Mucosa of descending colon (tissue), 3 donors: ENCODE data around the gene TMEM120B. TPM values are rescaled to one million over a fixed set of nuclear protein-coding genes. Genes with fewer than 3 reads are reported as not detected.
A peak's percentile ranks its signal among the peaks of the same experiment; 100 is the strongest.
"Not testable (repeated sequence)": the region's sequence is repeated elsewhere in the genome, so short reads cannot be mapped to it uniquely, and the experiment has no call there.

ENCODE experiments used
- ATAC-seq: fragments of 200-7000 bp; cut with Tn5 transposase; one replicate; pipeline ENCODE4 v1.9.1; 2020; ENCODE audit warnings: mild to moderate bottlenecking, moderate library complexity
- DNase-seq, 3 donors: peaks; one replicate each; pipeline ENCODE4 v3.0.0-alpha.2; 2020
- H3K36me3 ChIP-seq: fragments of 200-600 bp; one replicate; pipeline ENCODE4 v1.8.0; 2021; ENCODE audit warnings: low read depth, mild to moderate bottlenecking
- H3K4me1 ChIP-seq: fragments of 200-600 bp; one replicate; pipeline ENCODE4 v1.8.0; 2021; ENCODE audit warnings: low read depth, mild to moderate bottlenecking
- H3K4me3 ChIP-seq: fragments of 200-600 bp; one replicate; pipeline ENCODE4 v1.8.0; 2021; ENCODE audit warnings: mild to moderate bottlenecking
- H3K9me3 ChIP-seq: fragments of 200-600 bp; one replicate; pipeline ENCODE4 v1.8.0; 2021; ENCODE audit warnings: mild to moderate bottlenecking
- intact Hi-C, 2 donors: fragments of 100-400 bp; cut with DNase I in 1 of 2; cut with micrococcal nuclease in 1 of 2; formaldehyde crosslinking; loops; one replicate each; pipeline versions ENCODE4 v1.11.0 to v1.11.1; 2022; cut with DNase I, micrococcal nuclease
- total RNA-seq, 3 donors: library from RNA; stranded (reverse); fragmentation: NEBNext Ultra II Directional in 2 of 3; extraction: Animal tissue kit (Norgen Biotek cat#: 25700) in 2 of 3; gene quantifications; one replicate each; pipeline versions ENCODE4 v1.2.1 to v1.2.4, GENCODE V29; 2021 to 2023
- TF ChIP-seq, protein P1 (sequence below): fragments of 200-600 bp; IDR thresholded peaks from one replicate; pipeline ENCODE4 v1.8.0; 2022; ENCODE audit warnings: antibody characterized with exemption, mild to moderate bottlenecking
- donor health status: DM: no; HTN: no; CAD: no; lungs with moderate emphysema.
- donor health status: DM: no; HTN: no; CAD: no.
- donor health status: DM: no; HTN: yes; CAD: no.

TMEM120B gene
- total RNA-seq, 3 donors from 2014 or later, result 6.0 to 10.3 (median 6.4) TPM

DNA sequence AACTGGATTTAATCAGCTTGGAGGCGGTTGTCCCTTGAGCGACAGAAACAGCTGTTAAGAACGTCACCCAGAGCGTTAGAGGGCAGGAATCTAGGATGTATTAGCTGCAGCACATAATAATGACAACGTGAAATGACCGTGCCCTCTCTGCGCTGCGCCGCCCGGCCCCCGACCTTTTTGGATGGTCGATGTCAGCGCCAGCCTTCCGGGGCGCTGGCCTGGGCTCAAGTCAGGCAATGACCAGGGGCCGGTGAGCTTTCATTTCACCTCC, 427 bp upstream of the TMEM120B start:
- peak overlapping the region; percentile 59 for H3K4me3 ChIP-seq
- H3K36me3 ChIP-seq, result no peaks in the 10 kb centered on the region
- intact Hi-C loops, result no loop called here
- peaks cover 7% of the 10 kb centered on the region for H3K4me1 ChIP-seq
- H3K9me3 ChIP-seq, result no peaks in the 10 kb centered on the region
- TF ChIP-seq, protein P1, sequence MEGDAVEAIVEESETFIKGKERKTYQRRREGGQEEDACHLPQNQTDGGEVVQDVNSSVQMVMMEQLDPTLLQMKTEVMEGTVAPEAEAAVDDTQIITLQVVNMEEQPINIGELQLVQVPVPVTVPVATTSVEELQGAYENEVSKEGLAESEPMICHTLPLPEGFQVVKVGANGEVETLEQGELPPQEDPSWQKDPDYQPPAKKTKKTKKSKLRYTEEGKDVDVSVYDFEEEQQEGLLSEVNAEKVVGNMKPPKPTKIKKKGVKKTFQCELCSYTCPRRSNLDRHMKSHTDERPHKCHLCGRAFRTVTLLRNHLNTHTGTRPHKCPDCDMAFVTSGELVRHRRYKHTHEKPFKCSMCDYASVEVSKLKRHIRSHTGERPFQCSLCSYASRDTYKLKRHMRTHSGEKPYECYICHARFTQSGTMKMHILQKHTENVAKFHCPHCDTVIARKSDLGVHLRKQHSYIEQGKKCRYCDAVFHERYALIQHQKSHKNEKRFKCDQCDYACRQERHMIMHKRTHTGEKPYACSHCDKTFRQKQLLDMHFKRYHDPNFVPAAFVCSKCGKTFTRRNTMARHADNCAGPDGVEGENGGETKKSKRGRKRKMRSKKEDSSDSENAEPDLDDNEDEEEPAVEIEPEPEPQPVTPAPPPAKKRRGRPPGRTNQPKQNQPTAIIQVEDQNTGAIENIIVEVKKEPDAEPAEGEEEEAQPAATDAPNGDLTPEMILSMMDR, result no peak
- DNase-seq, result peak in 1 of 3 donors; percentile 58
- ATAC-seq, result peak; percentile 68

DNA sequence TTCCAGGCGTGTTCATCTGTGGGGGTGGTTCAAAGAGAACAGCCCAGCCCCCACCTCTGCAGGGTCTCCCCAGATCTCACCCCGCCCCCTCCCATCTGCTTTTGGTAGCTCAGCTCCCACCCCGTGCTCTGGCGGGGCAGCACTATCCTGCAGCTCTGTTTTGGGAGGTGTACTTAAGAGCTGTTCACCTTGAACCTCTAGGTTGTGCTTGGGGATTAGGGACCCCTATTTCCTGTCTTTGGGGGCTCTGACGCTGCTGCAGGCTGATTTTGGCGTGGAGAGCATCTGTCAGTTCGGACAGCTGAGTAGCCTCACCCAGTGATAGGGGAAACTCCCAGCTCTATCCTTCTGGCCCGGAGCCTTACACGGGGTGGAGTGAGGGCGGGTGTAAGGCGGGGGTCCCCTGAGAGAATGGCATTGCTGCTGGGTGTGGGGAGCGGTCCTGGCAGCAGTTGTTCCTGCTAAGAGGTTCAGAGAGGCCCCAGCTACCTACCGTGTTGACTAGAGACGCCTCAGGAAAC, 765 bp downstream of the TMEM120B start:
- peak in 2 of 3 donors; percentile 36 to 41 for DNase-seq
- Histone ChIP-seq H3K4me1 (peaks cover 7% of the 10 kb centered on the region), H3K4me3 (peak overlapping the region; percentile 59), H3K9me3 (no peaks in the 10 kb centered on the region), H3K36me3 (no peaks in the 10 kb centered on the region)
- TF ChIP-seq, protein P1, result no peak
- intact Hi-C loops, result no loop called here
- peak; percentile 7 for ATAC-seq

DNA sequence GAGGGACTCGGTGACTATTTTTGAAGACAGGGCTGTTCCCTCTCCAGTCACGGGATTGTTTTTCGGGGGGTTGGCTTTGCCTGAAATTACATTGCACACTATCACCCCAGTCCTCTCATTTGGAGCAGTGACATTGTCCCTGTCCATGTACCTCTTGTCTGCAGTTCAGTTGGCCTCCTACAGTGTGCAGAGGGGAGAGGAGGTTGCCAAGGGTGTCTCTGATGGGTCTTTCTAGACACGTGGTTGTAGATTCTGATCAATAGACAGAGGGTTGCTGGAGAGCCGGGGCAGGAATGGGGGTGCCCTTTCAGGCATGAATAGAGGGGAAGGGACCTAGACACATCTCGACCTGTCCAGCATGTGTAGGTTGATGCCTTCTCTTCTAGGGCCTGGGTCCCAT, 1.2 kb downstream of the TMEM120B start:
- intact Hi-C loops, result no loop called here
- H3K36me3 ChIP-seq, result no peaks in the 10 kb centered on the region
- peaks cover 7% of the 10 kb centered on the region for H3K4me1 ChIP-seq
- H3K4me3 ChIP-seq, result no peak overlapping the region
- ATAC-seq (no peak), DNase-seq (no peak)
- TF ChIP-seq, protein P1, result no peak
- H3K9me3 ChIP-seq, result no peaks in the 10 kb centered on the region

DNA sequence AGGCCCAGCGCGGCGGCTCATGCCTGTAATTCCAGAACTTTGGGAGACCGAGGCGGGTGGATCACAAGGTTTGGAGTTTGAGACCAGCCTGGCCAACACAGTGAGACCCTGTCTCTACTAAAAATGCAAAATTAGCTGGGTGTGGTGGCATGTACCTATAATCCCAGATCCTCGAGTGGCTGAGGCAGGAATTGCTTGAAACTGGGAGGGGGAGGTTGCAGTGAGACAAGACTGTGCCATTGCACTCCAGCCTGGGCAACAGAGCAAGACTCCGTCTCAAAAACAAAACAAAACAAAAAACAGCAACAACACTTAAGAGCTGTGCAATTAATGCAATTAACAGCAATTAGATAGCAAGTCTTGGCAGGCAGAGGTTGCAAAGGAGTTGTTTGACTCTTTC, 2.5 kb downstream of the TMEM120B start:
- H3K36me3 ChIP-seq, intact Hi-C loops, ATAC-seq, H3K4me3 ChIP-seq, H3K9me3 ChIP-seq, H3K4me1 ChIP-seq, DNase-seq: not testable (repeated sequence)

DNA sequence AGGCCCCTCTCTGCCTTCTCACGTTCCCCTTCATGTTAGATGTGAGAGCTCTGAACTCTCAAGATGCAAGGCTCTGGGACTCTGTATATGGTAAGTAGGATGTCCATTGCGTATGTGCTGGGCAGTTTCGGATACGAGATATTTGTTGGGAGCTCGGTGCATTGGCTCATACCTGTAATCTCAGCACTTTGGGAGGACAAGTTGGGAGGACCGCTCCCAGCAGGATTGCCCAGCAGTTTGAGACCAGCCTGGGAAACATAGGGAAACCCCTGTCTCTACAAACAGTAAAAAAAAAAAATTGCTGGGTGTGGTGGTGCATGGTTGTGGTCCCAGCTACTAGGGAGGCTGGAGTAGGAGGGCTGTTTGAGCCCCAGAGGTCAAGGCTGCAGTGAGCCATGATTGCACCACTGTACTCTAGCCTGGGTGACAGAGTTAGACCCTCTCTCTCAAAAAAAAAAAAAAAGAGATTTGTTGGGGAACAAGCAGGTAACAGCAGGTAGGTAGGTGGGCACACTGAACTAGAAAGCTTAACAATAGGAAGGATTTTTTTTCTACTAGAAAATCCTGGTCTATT, 3.4 kb downstream of the TMEM120B start:
- TF ChIP-seq, protein P1, result no peak
- Histone ChIP-seq H3K9me3 (no peaks in the 10 kb centered on the region), H3K36me3 (no peaks in the 10 kb centered on the region), H3K4me3 (no peak overlapping the region), H3K4me1 (peaks cover 7% of the 10 kb centered on the region)
- ATAC-seq, result no peak
- intact Hi-C loops, result no loop called here
- DNase-seq, result no peak

DNA sequence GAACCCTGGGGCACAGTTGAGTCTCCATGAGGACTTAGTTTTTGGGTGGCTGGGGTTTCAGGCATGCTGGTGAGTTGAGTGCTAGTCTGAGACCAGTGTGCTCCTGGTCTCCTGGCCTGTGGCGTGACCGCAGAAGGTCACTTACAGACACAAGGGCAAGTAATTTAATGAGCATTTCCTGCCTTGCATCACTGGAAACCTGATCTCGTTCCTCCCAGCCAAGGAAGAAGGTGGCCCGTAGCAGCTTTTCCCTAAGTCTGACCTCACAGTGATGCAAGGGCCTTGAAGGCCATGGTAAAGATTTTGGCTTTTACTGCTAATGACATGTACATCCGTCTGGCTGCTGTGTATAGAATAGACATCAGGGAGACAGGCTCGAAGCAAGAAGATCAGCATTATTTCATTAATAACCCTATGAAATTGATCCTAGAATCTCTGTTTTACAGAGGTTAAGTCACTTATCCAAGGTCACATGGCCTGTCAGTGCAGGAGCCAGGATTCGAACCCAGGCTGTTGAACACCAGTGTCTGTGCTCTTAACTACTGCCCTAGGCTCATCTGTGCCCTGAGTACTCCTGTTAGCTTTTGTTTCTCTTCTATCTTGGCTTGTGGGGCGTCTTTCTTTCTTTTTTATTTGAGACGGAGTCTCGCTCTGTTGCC, 4.6 kb downstream of the TMEM120B start:
- H3K36me3 ChIP-seq, result no peaks in the 10 kb centered on the region
- no peaks in the 10 kb centered on the region for H3K9me3 ChIP-seq
- TF ChIP-seq, protein P1, result no peak
- peaks cover 7% of the 10 kb centered on the region for H3K4me1 ChIP-seq
- no peak overlapping the region for H3K4me3 ChIP-seq
- DNase-seq (no peak), ATAC-seq (no peak)
- intact Hi-C loops, result no loop called here
